Type B pancreatic cell (in vitro differentiated cells): ENCODE results near the gene CYP26C1. TPM values are rescaled to one million over a fixed set of nuclear protein-coding genes. Genes with fewer than 3 reads are reported as not detected.
"Not testable (repeated sequence)": the region's sequence is repeated elsewhere in the genome, so short reads cannot be mapped to it uniquely, and the experiment has no call there.

Experiments
- DNase-seq: peaks from one replicate; pipeline ENCODE4 v3.0.0; 2021; ENCODE audit warnings: mixed read lengths; ENCODE audit not compliant: unreplicated experiment; ENCODE audit errors: extremely low spot score
- H3K27ac Mint-ChIP-seq: 2 replicates; pipeline ENCODE4 v1.8.0; 2021; ENCODE audit warnings: mild to moderate bottlenecking, mixed read lengths
- H3K27me3 Mint-ChIP-seq: 2 replicates; pipeline ENCODE4 v1.8.0; 2021; ENCODE audit warnings: mixed read lengths
- H3K36me3 Mint-ChIP-seq: 2 replicates; pipeline ENCODE4 v1.8.0; 2021; ENCODE audit warnings: mixed read lengths
- H3K4me1 Mint-ChIP-seq: one replicate; pipeline ENCODE4 v1.8.0; 2021; ENCODE audit warnings: mixed read lengths; ENCODE audit not compliant: unreplicated experiment
- H3K4me3 Mint-ChIP-seq: 2 replicates; pipeline ENCODE4 v1.8.0; 2021; ENCODE audit warnings: mild to moderate bottlenecking, mixed read lengths
- H3K9me3 Mint-ChIP-seq: 2 replicates; pipeline ENCODE4 v1.8.0; 2021; ENCODE audit warnings: mixed read lengths
- CTCF ChIP-seq: fragments of 200-600 bp; sonication (generic); conservative IDR thresholded peaks from 2 replicates; pipeline ENCODE4 v1.5.0; 2021; ENCODE audit warnings: antibody characterized with exemption, mild to moderate bottlenecking
- total RNA-seq: library from RNA; stranded (reverse); gene quantifications from 2 replicates; pipeline ENCODE4 v1.2.1, GENCODE V29; 2021; ENCODE audit warnings: low replicate concordance

The CYP26C1 gene
- total RNA-seq, 1 donor from 2014 or later: not detected

DNA sequence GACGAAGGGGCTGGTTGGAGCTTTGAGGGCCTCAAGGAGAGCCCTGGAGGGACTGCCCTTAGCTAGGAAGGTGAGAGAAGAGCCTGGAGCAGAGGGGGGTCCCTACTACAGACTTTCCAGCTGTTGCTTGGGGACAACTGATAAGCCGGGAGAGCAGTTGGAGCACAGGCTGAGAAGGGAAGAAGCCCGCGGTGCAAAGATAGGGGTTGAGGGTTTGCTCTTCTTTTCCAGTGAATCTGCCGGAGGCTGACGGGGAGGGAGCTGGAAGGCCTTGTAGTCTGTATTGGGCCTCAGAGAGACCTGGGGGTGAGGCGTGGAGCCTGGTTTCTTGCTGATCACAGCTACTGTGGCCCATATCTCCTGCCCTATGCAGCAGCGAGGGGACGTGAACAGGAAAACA lies 36.8 kb downstream of the CYP26C1 start:
- Mint-ChIP-seq H3K27ac (no peak overlapping the region), H3K36me3 (no peaks in the 10 kb centered on the region)

GRCh38 chr10:93098816-93099215 lies 38.2 kb downstream of the CYP26C1 start:
- Mint-ChIP-seq H3K27me3 (peaks cover 9% of the 10 kb centered on the region), H3K4me1 (no peaks in the 10 kb centered on the region), H3K27ac (no peak overlapping the region), H3K36me3 (no peaks in the 10 kb centered on the region), H3K9me3 (no peaks in the 10 kb centered on the region), H3K4me3 (no peak overlapping the region)
- no peak for TF ChIP-seq CTCF
- peak; percentile 29 for DNase-seq

More for the DNA sequence above, 36.8 kb downstream of the CYP26C1 start:
- no peak overlapping the region for H3K4me3 Mint-ChIP-seq
- H3K9me3 Mint-ChIP-seq: no peaks in the 10 kb centered on the region
- H3K27me3 Mint-ChIP-seq: peaks cover 9% of the 10 kb centered on the region
- no peak for TF ChIP-seq CTCF
- DNase-seq: peak; percentile 50
- H3K4me1 Mint-ChIP-seq: no peaks in the 10 kb centered on the region

DNA sequence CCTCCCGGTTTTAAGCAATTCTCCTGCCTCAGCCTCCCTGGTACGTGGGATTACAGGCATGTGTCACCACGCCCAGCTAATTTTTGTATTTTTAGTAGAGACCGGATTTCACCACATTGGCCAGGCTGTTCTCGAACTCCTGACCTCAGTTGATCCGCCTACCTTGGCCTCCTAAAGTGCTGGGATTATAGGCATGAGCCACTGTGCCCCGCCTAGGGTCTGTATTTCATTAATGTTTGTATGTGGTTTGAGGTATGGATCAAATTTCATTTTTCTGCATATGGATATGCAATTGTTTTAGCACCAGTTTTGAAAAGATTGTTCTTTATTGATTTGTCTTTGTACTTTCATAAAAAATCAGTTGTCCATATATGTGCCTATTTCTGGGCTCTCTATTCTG lies 39.1 kb downstream of the CYP26C1 start:
- Mint-ChIP-seq H3K36me3 (no peaks in the 10 kb centered on the region), H3K27me3 (peaks cover 6% of the 10 kb centered on the region), H3K4me3 (no peak overlapping the region), H3K9me3 (no peaks in the 10 kb centered on the region), H3K27ac (no peak overlapping the region), H3K4me1 (no peaks in the 10 kb centered on the region)
- no peak for TF ChIP-seq CTCF
- DNase-seq: peak; percentile 22

DNA sequence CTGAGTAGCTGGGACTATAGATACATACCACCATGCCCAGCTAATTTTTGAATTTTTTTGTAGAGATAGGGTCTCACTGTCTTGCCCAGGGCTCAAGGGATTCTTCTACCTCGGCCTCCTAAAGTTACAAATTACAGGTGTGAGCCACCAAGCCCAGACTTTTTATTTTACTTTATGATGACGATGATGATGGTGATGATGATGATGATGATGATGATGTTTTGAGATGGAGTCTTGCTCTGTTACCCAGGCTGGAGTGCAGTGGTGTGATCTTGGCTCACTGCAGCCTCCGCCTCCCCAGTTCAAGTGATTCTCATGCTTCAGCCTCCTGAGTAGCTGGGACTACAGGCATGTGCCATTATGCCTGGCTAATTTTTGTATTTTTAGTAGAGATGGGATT lies 40.5 kb downstream of the CYP26C1 start:
- H3K36me3 Mint-ChIP-seq, H3K4me3 Mint-ChIP-seq, H3K4me1 Mint-ChIP-seq, H3K9me3 Mint-ChIP-seq, H3K27ac Mint-ChIP-seq, H3K27me3 Mint-ChIP-seq: not testable (repeated sequence)
- peak; percentile 11 for DNase-seq

DNA sequence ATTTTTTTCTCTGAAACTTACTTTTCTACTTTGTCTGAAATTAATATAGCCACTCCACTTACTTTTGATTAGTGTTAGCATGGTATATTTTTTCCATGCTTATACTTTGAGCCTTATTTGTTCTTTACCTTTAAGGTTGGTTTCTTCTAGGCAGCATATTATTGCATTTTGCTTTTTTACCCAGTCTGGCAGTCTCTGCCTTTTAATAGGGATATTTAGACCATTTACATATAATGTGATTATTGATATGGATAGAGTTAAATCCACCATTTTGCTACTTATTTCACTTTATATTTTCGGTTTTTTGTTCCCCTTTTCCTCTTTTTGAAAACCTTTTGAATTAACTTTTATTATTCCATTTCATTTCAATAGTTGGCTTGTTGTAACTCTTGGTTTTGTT lies 43.4 kb downstream of the CYP26C1 start:
- no peaks in the 10 kb centered on the region for H3K9me3 Mint-ChIP-seq
- H3K27ac Mint-ChIP-seq: no peak overlapping the region
- H3K4me1 Mint-ChIP-seq: no peaks in the 10 kb centered on the region
- no peaks in the 10 kb centered on the region for H3K27me3 Mint-ChIP-seq
- DNase-seq: no peak
- H3K36me3 Mint-ChIP-seq: no peaks in the 10 kb centered on the region
- no peak overlapping the region for H3K4me3 Mint-ChIP-seq
- no peak for TF ChIP-seq CTCF

GRCh38 chr10:93106631-93107072 lies 46.1 kb downstream of the CYP26C1 start:
- H3K4me1 Mint-ChIP-seq: no peaks in the 10 kb centered on the region
- no peaks in the 10 kb centered on the region for H3K9me3 Mint-ChIP-seq
- no peak for DNase-seq
- H3K27ac Mint-ChIP-seq: no peak overlapping the region
- H3K4me3 Mint-ChIP-seq: no peak overlapping the region
- H3K27me3 Mint-ChIP-seq: no peaks in the 10 kb centered on the region
- no peak for TF ChIP-seq CTCF
- no peaks in the 10 kb centered on the region for H3K36me3 Mint-ChIP-seq
